ENCODE results near the gene ANGPTL5.

The ANGPTL5 gene

DNA sequence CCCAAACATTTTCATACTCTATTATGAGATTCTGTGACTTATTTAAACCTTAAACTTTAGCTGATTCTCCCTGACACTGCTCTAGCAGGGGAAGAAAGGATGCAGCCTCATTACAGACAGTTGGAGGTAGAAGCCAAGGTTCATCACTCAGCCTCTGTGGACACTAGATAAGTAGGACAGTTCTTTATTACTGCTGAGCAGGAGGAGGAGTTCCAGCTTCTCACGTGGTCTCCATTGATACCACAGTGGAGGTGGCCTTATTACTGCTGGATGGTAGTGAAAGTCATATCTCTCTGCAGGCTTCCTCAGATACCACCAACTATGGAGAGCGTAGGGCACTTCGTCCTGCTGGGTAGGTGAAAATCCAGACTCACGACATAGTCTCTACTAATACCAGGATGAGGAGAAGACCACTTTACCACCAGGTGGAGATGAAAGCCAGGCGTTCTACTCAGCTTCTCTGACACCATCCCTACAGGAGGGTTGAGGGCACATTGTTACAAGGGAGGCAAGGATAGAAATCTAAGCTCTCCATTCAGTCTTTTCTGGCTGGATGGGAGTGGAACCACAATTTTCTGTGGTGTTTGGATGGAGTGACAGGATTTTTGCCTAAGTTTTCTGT lies 13.1 kb upstream of the ANGPTL5 start:
- no peak overlapping the region for H3K4me3 ChIP-seq (ENCODE audit: low read depth, low read length, poor library complexity, severe bottlenecking)
- peaks cover 13% of the 10 kb centered on the region; the same call in 1 of the 2 replicates for H3K36me3 ChIP-seq (ENCODE audit: insufficient read depth, low read length)
- no peak overlapping the region for H3K9ac ChIP-seq (ENCODE audit: low read length)
- H3K79me2 ChIP-seq (ENCODE audit: insufficient read depth, low read length), result no peaks in the 10 kb centered on the region
- H3K27ac ChIP-seq (ENCODE audit: low read depth, low read length, poor library complexity, severe bottlenecking), result no peak overlapping the region
- no peaks in the 10 kb centered on the region for H3K9me2 ChIP-seq (ENCODE audit: low read depth, low read length)
- no peak overlapping the region for H2AFZ ChIP-seq (ENCODE audit: low read length)
- no peaks in the 10 kb centered on the region for H3K27me3 ChIP-seq (ENCODE audit: insufficient read depth, low read length)
- no peak for TF ChIP-seq EZH2 (IDR thresholded peaks at IDR 0.05; ENCODE audit: borderline replicate concordance, low read length)
- TF ChIP-seq, protein P1, sequence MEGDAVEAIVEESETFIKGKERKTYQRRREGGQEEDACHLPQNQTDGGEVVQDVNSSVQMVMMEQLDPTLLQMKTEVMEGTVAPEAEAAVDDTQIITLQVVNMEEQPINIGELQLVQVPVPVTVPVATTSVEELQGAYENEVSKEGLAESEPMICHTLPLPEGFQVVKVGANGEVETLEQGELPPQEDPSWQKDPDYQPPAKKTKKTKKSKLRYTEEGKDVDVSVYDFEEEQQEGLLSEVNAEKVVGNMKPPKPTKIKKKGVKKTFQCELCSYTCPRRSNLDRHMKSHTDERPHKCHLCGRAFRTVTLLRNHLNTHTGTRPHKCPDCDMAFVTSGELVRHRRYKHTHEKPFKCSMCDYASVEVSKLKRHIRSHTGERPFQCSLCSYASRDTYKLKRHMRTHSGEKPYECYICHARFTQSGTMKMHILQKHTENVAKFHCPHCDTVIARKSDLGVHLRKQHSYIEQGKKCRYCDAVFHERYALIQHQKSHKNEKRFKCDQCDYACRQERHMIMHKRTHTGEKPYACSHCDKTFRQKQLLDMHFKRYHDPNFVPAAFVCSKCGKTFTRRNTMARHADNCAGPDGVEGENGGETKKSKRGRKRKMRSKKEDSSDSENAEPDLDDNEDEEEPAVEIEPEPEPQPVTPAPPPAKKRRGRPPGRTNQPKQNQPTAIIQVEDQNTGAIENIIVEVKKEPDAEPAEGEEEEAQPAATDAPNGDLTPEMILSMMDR (IDR thresholded peaks at IDR 0.05; ENCODE audit: low read length), result no peak; the same call in 1 of the 2 replicates
- H3K4me1 ChIP-seq (ENCODE audit: insufficient read depth, low read length, severe bottlenecking), result no peaks in the 10 kb centered on the region
- no peaks in the 10 kb centered on the region for H3K9me3 ChIP-seq (ENCODE audit: low read length)
- no peaks in the 10 kb centered on the region for H4K20me1 ChIP-seq (ENCODE audit: insufficient read depth, low read length)
- H3F3A ChIP-seq (ENCODE audit: insufficient read depth, low read length), result no peaks in the 10 kb centered on the region
- no peak overlapping the region for H3K4me2 ChIP-seq (ENCODE audit: low read length)

DNA sequence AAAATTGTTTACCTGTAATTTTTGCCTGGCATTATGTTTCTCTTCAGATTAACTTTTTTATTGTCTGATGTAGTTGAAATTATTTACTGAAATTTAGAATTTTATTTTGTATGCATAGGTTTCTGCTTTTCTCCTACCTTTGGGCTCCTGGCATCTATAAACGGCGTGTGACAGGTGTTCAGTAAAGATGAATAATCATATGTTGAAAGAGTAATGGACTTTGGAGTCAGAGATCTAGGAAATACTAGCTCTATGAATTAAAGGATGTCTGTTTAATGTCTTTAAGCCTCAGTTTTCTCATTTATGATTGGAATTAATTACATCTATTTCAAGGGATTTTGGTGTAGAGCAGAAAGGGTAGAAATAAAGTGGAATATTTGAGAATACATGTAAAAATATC lies 7.2 kb upstream of the ANGPTL5 start:
- H3K27me3 ChIP-seq (ENCODE audit: insufficient read depth, low read length), result no peaks in the 10 kb centered on the region
- H3K4me2 ChIP-seq (ENCODE audit: low read length), result no peak overlapping the region
- H3K36me3 ChIP-seq (ENCODE audit: insufficient read depth, low read length), result peaks cover 5% of the 10 kb centered on the region; the same call in 1 of the 2 replicates
- H3K27ac ChIP-seq (ENCODE audit: low read depth, low read length, poor library complexity, severe bottlenecking), result no peak overlapping the region
- no peak for TF ChIP-seq EZH2 (IDR thresholded peaks at IDR 0.05; ENCODE audit: borderline replicate concordance, low read length)
- TF ChIP-seq, protein P1 (IDR thresholded peaks at IDR 0.05; ENCODE audit: low read length), result no peak
- H3K4me1 ChIP-seq (ENCODE audit: insufficient read depth, low read length, severe bottlenecking), result peaks cover 17% of the 10 kb centered on the region
- H2AFZ ChIP-seq (ENCODE audit: low read length), result no peak overlapping the region
- H3K9me2 ChIP-seq (ENCODE audit: low read depth, low read length), result no peaks in the 10 kb centered on the region
- H3K9ac ChIP-seq (ENCODE audit: low read length), result no peak overlapping the region
- no peaks in the 10 kb centered on the region for H3F3A ChIP-seq (ENCODE audit: insufficient read depth, low read length)
- no peak overlapping the region for H3K4me3 ChIP-seq (ENCODE audit: low read depth, low read length, poor library complexity, severe bottlenecking)
- H3K79me2 ChIP-seq (ENCODE audit: insufficient read depth, low read length), result no peaks in the 10 kb centered on the region
- H3K9me3 ChIP-seq (ENCODE audit: low read length), result no peaks in the 10 kb centered on the region
- H4K20me1 ChIP-seq (ENCODE audit: insufficient read depth, low read length), result no peaks in the 10 kb centered on the region

DNA sequence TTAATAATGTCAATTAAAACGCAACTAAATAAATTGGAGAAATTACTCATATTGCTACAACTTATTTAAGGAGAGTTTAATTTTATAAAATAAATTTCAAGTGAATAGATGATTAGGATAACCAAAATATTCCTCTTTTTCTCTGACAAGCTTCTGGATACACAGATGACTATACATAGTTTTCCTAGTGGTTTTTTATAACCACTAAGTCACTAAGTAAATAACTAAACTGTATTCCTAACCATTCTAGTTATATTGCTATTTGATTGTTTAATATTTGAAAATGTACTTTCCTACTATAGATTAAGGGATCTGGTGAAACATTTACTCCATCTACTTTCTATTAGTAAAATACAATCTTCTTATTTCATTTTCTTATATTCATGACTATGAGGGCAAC lies 4.7 kb upstream of the ANGPTL5 start:
- Histone ChIP-seq H3K36me3 (ENCODE audit: insufficient read depth, low read length) (peaks cover 5% of the 10 kb centered on the region; the same call in 1 of the 2 replicates), H3K9ac (ENCODE audit: low read length) (no peak overlapping the region), H2AFZ (ENCODE audit: low read length) (no peak overlapping the region), H3K4me2 (ENCODE audit: low read length) (no peak overlapping the region), H4K20me1 (ENCODE audit: insufficient read depth, low read length) (no peaks in the 10 kb centered on the region), H3K4me3 (ENCODE audit: low read depth, low read length, poor library complexity, severe bottlenecking) (no peak overlapping the region), H3K79me2 (ENCODE audit: insufficient read depth, low read length) (0 out of 2 replicates have a peak, but pooled peaks cover 5% of the 10 kb centered on the region), H3K9me3 (ENCODE audit: low read length) (no peaks in the 10 kb centered on the region), H3K27me3 (ENCODE audit: insufficient read depth, low read length) (no peaks in the 10 kb centered on the region), H3K27ac (ENCODE audit: low read depth, low read length, poor library complexity, severe bottlenecking) (no peak overlapping the region), H3K4me1 (ENCODE audit: insufficient read depth, low read length, severe bottlenecking) (peaks cover 38% of the 10 kb centered on the region), H3F3A (ENCODE audit: insufficient read depth, low read length) (no peaks in the 10 kb centered on the region), H3K9me2 (ENCODE audit: low read depth, low read length) (no peaks in the 10 kb centered on the region)
- TF ChIP-seq, protein P1 (IDR thresholded peaks at IDR 0.05; ENCODE audit: low read length), result no peak
- no peak for TF ChIP-seq EZH2 (IDR thresholded peaks at IDR 0.05; ENCODE audit: borderline replicate concordance, low read length)
